ENCODE results near the gene SCARB2.

DNA sequence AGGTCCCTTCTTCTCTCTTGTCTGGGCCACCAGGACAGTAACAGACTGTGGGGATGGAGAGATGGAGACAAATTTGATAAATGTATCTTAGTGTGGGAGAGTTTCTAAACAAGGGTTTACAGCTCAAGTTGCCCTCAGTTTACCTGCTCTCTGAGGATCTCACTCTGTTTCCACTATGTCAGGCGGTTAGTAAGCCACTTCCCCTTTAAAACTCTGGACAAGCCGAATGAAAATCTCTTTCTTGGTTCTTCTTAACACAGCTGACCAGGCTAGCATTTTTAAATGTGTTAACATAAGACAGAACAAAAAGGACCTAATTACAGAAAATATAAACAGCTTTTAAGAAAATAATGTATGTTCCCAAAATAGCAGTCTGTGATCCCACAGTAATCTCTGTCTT is 2.9 kb upstream of the SCARB2 start:
- TF ChIP-seq CTCF (conservative IDR thresholded peaks at IDR 0.05; ENCODE audit: low read length) (no peak), EZH2phosphoT487 (IDR thresholded peaks at IDR 0.05; ENCODE audit: borderline replicate concordance) (no peak)

All from Loucy (cell line).